ENCODE results near the gene SLC37A3. TPM values are rescaled to one million over a fixed set of nuclear protein-coding genes. Genes with fewer than 3 reads are reported as not detected.

The SLC37A3 gene
- total and polyA plus RNA-seq, 2 of the 13 experiments (the other 11 are each of a cell fraction or from before 2014, with no cell fraction given): 21.3 to 27.9 TPM

DNA sequence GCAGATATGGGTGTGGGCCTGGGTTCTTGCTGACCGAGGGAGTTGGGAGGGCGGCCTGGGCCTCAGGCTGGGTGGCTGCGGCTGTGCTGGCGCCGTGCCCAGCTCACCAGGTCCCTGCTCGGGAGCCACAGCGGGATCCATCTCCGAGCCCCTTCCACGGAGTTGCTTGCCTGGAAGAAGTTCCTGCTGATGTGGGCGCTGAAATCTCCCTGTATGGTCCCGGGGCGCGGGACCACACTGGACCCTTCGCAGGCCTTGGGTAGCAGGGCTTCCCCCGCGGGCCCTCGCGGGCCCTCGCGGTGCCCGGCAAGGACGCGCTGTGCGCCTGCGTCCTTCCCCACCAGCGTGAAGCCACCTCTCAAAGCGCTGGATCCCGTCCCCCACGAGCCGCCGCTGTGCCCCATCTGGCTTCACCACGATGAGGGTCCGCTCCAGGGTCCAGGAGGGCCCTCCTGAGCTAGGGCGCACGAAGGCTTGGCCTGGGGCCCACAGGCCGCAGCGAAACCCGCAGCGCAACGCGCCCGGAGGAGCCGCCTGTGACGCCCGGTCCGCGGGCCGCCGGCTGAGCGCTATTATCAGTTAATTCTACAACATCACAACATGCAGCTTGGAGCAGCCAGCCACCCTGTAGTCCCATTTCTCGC is 37.0 kb upstream of the SLC37A3 start:
- WGBS (ENCODE audit: low lambda C conversion rate): 83% methylated on average over 41 of the region's 51 CpGs
- Histone ChIP-seq H2AFZ (ENCODE audit: low read length) (no peak overlapping the region), H3K4me1 (ENCODE audit: insufficient read depth, low read length) (no peaks in the 10 kb centered on the region), H3K4me3 (replicated peaks in 1 of 3; ENCODE audit: insufficient read depth in 1 of 3, low read depth in 2 of 3, low read length in 3 of 3) (no peak overlapping the region), H3K79me2 (ENCODE audit: insufficient read depth, low read length) (no peaks in the 10 kb centered on the region), H3K9me3 (ENCODE audit: low read length) (no peaks in the 10 kb centered on the region), H3K36me3 (replicated peaks in 1 of 2; ENCODE audit: control insufficient read depth in 1 of 2, insufficient read depth in 2 of 2, low read length in 2 of 2) (no peaks in the 10 kb centered on the region), H4K20me1 (ENCODE audit: insufficient read depth, low read length) (no peaks in the 10 kb centered on the region), H3K27me3 (ENCODE audit: control insufficient read depth in 1 of 2, insufficient read depth in 2 of 2, low read length in 2 of 2) (no peaks in the 10 kb centered on the region; a peak in 1 of 5 replicates), H3K9ac (ENCODE audit: insufficient read depth, low read depth, low read length) (no peak overlapping the region), H3K4me2 (ENCODE audit: low read depth, low read length) (no peak overlapping the region), H3K27ac (ENCODE audit: extremely low read length, insufficient read depth, low read length) (no peak overlapping the region)
- in situ Hi-C loops (cut with HindIII; ENCODE audit: extremely low pct_ligation_motif_present, low pct_unique_long_range_greater_than_20kb) (no loop called here), intact Hi-C loops (cut with micrococcal nuclease; ENCODE audit: unreplicated experiment) (no loop called here)
- ChIA-PET POLR2A (no interaction called here), CTCF (ENCODE audit: low intra/inter-chr PET ratio, low total read pairs) (no interaction called here)
- TF ChIP-seq ZNF605 (CRISPR knock-in tag; IDR thresholded peaks at IDR 0.05): no peak
- no peak for TF ChIP-seq MEIS1 (CRISPR knock-in tag; IDR thresholded peaks at IDR 0.05; ENCODE audit: borderline replicate concordance)
- no peak for TF ChIP-seq FOXO1 (CRISPR knock-in tag; IDR thresholded peaks at IDR 0.05)
- TF ChIP-seq RARG (CRISPR knock-in tag; IDR thresholded peaks at IDR 0.05; ENCODE audit: low read depth): no peak
- TF ChIP-seq ZNF598 (CRISPR knock-in tag; IDR thresholded peaks at IDR 0.05; ENCODE audit: borderline replicate concordance): no peak
- no peak for TF ChIP-seq ZSCAN29 (CRISPR knock-in tag; conservative IDR thresholded peaks at IDR 0.05)
- no peak for TF ChIP-seq GABPA (IDR thresholded peaks at IDR 0.05; ENCODE audit: low read depth, low read length)
- no peak for TF ChIP-seq GABPA (CRISPR knock-in tag; IDR thresholded peaks at IDR 0.05; ENCODE audit: low read depth)
- no peak for TF ChIP-seq ZNF589 (CRISPR knock-in tag; conservative IDR thresholded peaks at IDR 0.05)
- TF ChIP-seq, protein P1, sequence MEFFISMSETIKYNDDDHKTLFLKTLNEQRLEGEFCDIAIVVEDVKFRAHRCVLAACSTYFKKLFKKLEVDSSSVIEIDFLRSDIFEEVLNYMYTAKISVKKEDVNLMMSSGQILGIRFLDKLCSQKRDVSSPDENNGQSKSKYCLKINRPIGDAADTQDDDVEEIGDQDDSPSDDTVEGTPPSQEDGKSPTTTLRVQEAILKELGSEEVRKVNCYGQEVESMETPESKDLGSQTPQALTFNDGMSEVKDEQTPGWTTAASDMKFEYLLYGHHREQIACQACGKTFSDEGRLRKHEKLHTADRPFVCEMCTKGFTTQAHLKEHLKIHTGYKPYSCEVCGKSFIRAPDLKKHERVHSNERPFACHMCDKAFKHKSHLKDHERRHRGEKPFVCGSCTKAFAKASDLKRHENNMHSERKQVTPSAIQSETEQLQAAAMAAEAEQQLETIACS (CRISPR knock-in tag; IDR thresholded peaks at IDR 0.05): no peak
- TF ChIP-seq AHR (CRISPR knock-in tag; IDR thresholded peaks at IDR 0.05): no peak
- TF ChIP-seq NKX3-1 (CRISPR knock-in tag; IDR thresholded peaks at IDR 0.05): no peak
- TF ChIP-seq ZEB1 (IDR thresholded peaks at IDR 0.05; ENCODE audit: insufficient replicate concordance, low read depth): no peak
- TF ChIP-seq POLR2G (IDR thresholded peaks at IDR 0.05; ENCODE audit: low read depth, low read length): no peak
- TF ChIP-seq ZNF30 (CRISPR knock-in tag; IDR thresholded peaks at IDR 0.05): no peak
- TF ChIP-seq, protein P2, sequence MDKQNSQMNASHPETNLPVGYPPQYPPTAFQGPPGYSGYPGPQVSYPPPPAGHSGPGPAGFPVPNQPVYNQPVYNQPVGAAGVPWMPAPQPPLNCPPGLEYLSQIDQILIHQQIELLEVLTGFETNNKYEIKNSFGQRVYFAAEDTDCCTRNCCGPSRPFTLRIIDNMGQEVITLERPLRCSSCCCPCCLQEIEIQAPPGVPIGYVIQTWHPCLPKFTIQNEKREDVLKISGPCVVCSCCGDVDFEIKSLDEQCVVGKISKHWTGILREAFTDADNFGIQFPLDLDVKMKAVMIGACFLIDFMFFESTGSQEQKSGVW (CRISPR knock-in tag; IDR thresholded peaks at IDR 0.05; ENCODE audit: borderline replicate concordance): no peak
- TF ChIP-seq, protein P3, sequence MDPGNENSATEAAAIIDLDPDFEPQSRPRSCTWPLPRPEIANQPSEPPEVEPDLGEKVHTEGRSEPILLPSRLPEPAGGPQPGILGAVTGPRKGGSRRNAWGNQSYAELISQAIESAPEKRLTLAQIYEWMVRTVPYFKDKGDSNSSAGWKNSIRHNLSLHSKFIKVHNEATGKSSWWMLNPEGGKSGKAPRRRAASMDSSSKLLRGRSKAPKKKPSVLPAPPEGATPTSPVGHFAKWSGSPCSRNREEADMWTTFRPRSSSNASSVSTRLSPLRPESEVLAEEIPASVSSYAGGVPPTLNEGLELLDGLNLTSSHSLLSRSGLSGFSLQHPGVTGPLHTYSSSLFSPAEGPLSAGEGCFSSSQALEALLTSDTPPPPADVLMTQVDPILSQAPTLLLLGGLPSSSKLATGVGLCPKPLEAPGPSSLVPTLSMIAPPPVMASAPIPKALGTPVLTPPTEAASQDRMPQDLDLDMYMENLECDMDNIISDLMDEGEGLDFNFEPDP (CRISPR knock-in tag; conservative IDR thresholded peaks at IDR 0.05): no peak
- TF ChIP-seq, protein P4, sequence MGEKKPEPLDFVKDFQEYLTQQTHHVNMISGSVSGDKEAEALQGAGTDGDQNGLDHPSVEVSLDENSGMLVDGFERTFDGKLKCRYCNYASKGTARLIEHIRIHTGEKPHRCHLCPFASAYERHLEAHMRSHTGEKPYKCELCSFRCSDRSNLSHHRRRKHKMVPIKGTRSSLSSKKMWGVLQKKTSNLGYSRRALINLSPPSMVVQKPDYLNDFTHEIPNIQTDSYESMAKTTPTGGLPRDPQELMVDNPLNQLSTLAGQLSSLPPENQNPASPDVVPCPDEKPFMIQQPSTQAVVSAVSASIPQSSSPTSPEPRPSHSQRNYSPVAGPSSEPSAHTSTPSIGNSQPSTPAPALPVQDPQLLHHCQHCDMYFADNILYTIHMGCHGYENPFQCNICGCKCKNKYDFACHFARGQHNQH (CRISPR knock-in tag; IDR thresholded peaks at IDR 0.05): no peak
- ATAC-seq (no peak), FAIRE-seq (no peak), DNase-seq (ENCODE audit: low spot score) (no peak)
- BruUV-seq (replicated peaks): no TSS peak

Measured in HepG2 (cell line).